Measurements from ENCODE around the gene NPY4R.
"Not testable (repeated sequence)": the region's sequence is repeated elsewhere in the genome, so short reads cannot be mapped to it uniquely, and the experiment has no call there.

The NPY4R gene

GRCh38 chr10:46457071-46457470, 8.7 kb downstream of the NPY4R start:
- DNase-seq (ENCODE audit: low read depth in 1 of 2, low spot score in 1 of 2) = not testable (repeated sequence)

DNA sequence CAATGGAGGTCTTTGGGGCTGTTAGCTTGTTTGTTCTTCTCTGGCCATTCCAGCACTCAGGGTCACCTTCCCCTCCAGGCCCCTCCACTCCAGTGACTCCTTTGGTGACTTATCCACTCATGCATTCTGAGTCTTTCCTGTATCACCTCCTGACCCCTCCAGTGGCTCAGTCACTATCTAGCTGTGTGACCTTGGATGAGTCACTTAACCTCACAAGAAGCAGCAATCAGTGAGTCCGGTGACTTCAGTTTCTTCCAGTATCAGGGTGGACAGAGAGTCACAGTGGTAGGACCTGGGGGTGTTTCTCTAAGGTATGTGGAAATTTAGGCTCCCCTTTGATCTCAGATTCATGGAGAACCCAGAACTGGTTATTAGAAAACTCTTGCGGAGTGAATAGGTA, 9.8 kb downstream of the NPY4R start:
- DNase-seq (ENCODE audit: low read depth in 1 of 2, low spot score in 1 of 2) = not testable (repeated sequence)

DNA sequence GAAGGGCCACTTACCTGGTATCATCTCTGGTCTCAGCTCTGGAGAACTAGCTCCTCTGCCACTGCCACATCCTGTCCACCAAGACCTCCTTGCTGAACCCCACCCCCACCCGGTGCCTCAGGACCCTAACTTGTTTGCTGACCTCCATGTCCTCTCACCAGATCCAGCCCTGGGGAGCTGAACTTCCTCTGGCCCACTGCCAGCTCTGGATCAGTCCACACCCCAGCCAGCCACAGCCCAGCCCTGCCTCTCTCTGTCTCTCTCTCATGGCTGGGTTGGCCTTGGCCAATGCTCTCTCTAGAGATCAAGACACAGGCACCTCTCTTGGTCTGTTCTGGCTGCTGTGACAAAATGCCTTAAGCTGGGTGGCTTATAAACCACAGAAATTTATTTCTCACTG, 14.4 kb downstream of the NPY4R start:
- DNase-seq (ENCODE audit: low read depth in 1 of 2, low spot score in 1 of 2) = not testable (repeated sequence)

DNA sequence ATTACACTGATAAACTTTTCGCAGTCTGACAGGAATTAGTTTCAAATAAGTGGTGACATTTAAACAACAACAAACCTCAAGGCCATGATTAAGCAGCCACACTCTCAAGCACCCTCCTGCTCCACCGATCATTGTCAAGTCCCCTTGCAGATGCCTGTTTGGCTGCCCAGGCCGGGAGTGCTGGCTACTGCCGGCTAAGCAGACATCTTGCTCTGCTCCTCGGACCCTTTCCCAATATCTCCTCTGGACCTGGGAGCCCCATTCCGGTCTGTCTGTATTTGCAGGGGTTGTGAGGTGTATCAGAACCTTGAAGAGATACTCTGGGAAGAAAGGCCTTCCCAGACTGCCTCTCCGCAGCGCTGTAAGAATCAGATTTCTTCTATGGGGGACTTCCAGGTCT, 14.9 kb downstream of the NPY4R start:
- DNase-seq (ENCODE audit: low read depth in 1 of 2, low spot score in 1 of 2) = not testable (repeated sequence)

- DNase-seq (ENCODE audit: low read depth in 1 of 2, low spot score in 1 of 2) = not testable (repeated sequence)
These were observed 18.3 kb downstream of the NPY4R start for GRCh38 chr10:46447439-46447838.

- not testable (repeated sequence) for DNase-seq (ENCODE audit: low read depth in 1 of 2, low spot score in 1 of 2)
These were observed 20.2 kb downstream of the NPY4R start for GRCh38 chr10:46445389-46446122.

GRCh38 chr10:46443422-46443821, 22.3 kb downstream of the NPY4R start:
- not testable (repeated sequence) for DNase-seq (ENCODE audit: low read depth in 1 of 2, low spot score in 1 of 2)

- DNase-seq (ENCODE audit: low read depth in 1 of 2, low spot score in 1 of 2) = not testable (repeated sequence)
These were observed 23.0 kb downstream of the NPY4R start for GRCh38 chr10:46442706-46443275.

DNA sequence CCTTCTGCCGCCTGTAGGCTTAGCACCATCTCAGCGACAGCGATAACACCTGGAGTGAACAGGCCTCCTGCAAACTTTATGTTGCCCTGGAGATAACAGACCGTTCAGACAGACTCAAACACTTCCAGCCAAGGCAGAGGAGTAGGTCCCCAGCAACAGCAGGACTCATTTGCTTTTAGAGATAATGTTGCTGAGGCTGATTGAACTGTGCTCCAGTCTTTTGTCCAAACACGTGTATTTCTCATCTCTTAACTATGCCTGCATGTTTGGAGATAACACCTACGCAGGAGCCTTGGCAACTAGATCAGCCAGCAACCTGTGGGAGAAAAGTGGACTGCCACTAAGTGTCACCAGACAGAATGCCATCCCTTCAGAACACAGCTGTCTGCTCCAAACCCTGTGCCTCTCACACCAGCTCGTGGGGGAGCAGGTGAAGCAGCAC, 23.9 kb downstream of the NPY4R start:
- DNase-seq (ENCODE audit: low read depth in 1 of 2, low spot score in 1 of 2) = not testable (repeated sequence)

- DNase-seq (ENCODE audit: low read depth in 1 of 2, low spot score in 1 of 2) = not testable (repeated sequence)
These were observed 24.8 kb downstream of the NPY4R start for GRCh38 chr10:46440942-46441341.

- not testable (repeated sequence) for DNase-seq (ENCODE audit: low read depth in 1 of 2, low spot score in 1 of 2)
These were observed 42.2 kb downstream of the NPY4R start for GRCh38 chr10:46423550-46423949.

- not testable (repeated sequence) for DNase-seq (ENCODE audit: low read depth in 1 of 2, low spot score in 1 of 2)
These were observed 46.0 kb downstream of the NPY4R start for GRCh38 chr10:46419570-46420379.

- DNase-seq (ENCODE audit: low read depth in 1 of 2, low spot score in 1 of 2) = not testable (repeated sequence)
These were observed 47.5 kb downstream of the NPY4R start for GRCh38 chr10:46418283-46418682.

DNA sequence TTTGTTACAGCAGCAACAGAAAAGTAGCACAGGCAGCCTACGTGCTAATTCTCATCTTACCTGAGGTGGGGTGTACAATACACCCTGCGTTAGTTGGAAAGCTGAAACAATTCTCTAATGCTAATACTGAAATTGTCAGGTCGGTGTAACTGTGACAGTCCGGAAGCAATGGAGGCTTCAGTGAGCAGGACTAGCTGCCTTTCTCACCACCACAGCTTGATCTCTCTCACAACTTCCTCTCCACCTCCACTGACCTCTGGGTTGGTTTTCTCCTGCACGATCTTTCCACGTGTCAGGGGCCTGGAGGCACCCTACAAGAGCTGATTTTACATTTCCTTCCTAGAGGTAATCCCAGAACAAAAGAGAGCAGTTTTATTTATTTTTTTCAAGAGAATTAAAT, 50.5 kb downstream of the NPY4R start:
- not testable (repeated sequence) for DNase-seq (ENCODE audit: low read depth in 1 of 2, low spot score in 1 of 2)

DNA sequence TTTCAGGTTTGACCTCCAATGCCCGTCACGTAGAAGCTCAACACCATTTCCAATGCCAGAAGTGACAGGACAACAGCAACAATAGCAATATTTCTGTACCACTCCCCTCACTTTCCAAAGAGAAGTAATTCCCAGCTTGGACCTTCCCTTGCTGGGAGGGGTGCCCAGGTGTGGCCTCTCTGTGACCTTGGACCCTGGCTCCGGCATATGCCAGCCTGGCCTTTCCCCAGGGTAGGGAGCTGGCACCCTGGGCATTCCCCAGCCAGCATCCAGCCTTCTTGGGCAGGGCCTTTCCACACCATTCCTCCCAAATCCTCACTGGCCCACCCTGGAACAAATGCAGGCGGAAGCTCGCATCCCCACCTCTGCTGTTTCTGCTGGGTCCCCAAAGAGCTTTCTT, 53.1 kb downstream of the NPY4R start:
- not testable (repeated sequence) for DNase-seq (ENCODE audit: low read depth in 1 of 2, low spot score in 1 of 2)

GRCh38 chr10:46411123-46411522, 54.6 kb downstream of the NPY4R start:
- not testable (repeated sequence) for DNase-seq (ENCODE audit: low read depth in 1 of 2, low spot score in 1 of 2)

Measured in stimulated activated CD4-positive, alpha-beta T cell treated with anti-CD3 and anti-CD28 coated beads, Interleukin-15, amount 100 ng/mL, for 1 hour (primary cell).